K562 (cell line): ENCODE data around the gene LZTR1. TPM values are rescaled to one million over a fixed set of nuclear protein-coding genes. Genes with fewer than 3 reads are reported as not detected.

Source experiments
- CUX1 ChIP-seq: fragments of 200-800 bp; sonication (Bioruptor generic); IDR thresholded peaks from 2 replicates; pipeline ENCODE4 v1.6.1; 2016; ENCODE audit warnings: missing genetic modification characterization, missing compliant biosample characterization
- HDGF ChIP-seq: fragments of 450-650 bp; IDR thresholded peaks from 2 replicates; pipeline ENCODE4 v1.6.1; 2016
- NFYB ChIP-seq: IDR thresholded peaks from 2 replicates; pipeline ENCODE4 v1.6.1; 2011; ENCODE audit warnings: mild to moderate bottlenecking, moderate library complexity; ENCODE audit not compliant: insufficient read length; ENCODE audit errors: extremely low read depth
- NR1H2 ChIP-seq: sonication (generic); formaldehyde crosslinking; IDR thresholded peaks from 2 replicates; pipeline ENCODE4 v1.4.0; 2020; ENCODE audit warnings: mild to moderate bottlenecking, missing genetic modification reagents
- PBX2 ChIP-seq, 2 experiments: IDR thresholded peaks in 1 of 2; conservative IDR thresholded peaks in 1 of 2; 2 replicates each; pipeline ENCODE4 v1.6.1; 2016; ENCODE audit warnings: low read depth in 2 of 2, mild to moderate bottlenecking in 1 of 2, missing compliant biosample characterization in 1 of 2, missing genetic modification characterization in 1 of 2, moderate library complexity in 1 of 2
- U2AF1 ChIP-seq: fragments of 200-400 bp; formaldehyde crosslinking; optimal IDR thresholded peaks from 2 replicates; pipeline ENCODE3; 2017; ENCODE audit warnings: mild to moderate bottlenecking, low read depth, low read length, moderate library complexity
- YBX1 ChIP-seq: fragments of 450-650 bp; IDR thresholded peaks from 2 replicates; pipeline ENCODE4 v1.7.1; 2016; ENCODE audit warnings: mild to moderate bottlenecking
- ZBTB17 ChIP-seq: fragments of 450-650 bp; formaldehyde crosslinking; IDR thresholded peaks from 2 replicates; pipeline ENCODE4 v1.4.0; 2020; ENCODE audit warnings: mild to moderate bottlenecking
- ZBTB49 ChIP-seq: sonication (generic); formaldehyde crosslinking; IDR thresholded peaks from 2 replicates; pipeline ENCODE4 v1.8.0; 2022; ENCODE audit warnings: missing genetic modification reagents, mild to moderate bottlenecking, borderline replicate concordance
- ZNF740 ChIP-seq, 3 experiments: fragments of 200-800 bp in 1 of 3; sonication (Bioruptor generic) in 1 of 3; sonication (generic) in 1 of 3; formaldehyde crosslinking in 1 of 3; IDR thresholded peaks; 2 replicates each; pipeline versions ENCODE4 v1.6.1 to v1.8.0; 2016 to 2022; ENCODE audit warnings: mild to moderate bottlenecking in 2 of 3, missing compliant biosample characterization in 2 of 3, missing genetic modification characterization in 2 of 3, missing genetic modification reagents in 1 of 3
- polyA plus RNA-seq, 8 experiments: library from polyadenylated mRNA; depleted of rRNA in 4 of 8; stranded (reverse) in 5 of 8; unstranded in 3 of 8; fragments of >200 nt; fragmentation: Nextera tagmentation in 2 of 8; fragmentation: Illumina TruSeq in 1 of 8; extraction: Ambion mirVana in 2 of 8; extraction: Trizol in 1 of 8; gene quantifications; 2 replicates each; pipeline versions ENCODE4 v1.2.1 to v1.2.3, GENCODE V29; 2011 to 2014; ENCODE audit warnings: inconsistent platforms in 1 of 8, missing spikeins in 1 of 8
- total RNA-seq, 7 experiments: library from RNA; depleted of rRNA in 6 of 7; stranded (reverse); fragments of >200 nt in 6 of 7; fragmentation: Illumina TruSeq in 2 of 7; extraction: Trizol in 2 of 7; gene quantifications; 2 replicates each; pipeline versions ENCODE4 v1.2.1 to v1.2.3, GENCODE V29; 2011 to 2021; ENCODE audit warnings: low replicate concordance in 1 of 7

Gene LZTR1
- total and polyA plus RNA-seq, 9 of the 15 experiments (the other 6 are each of a cell fraction or from before 2014, with no cell fraction given) = 2.2 to 135 (median 63.0) TPM

GRCh38 chr22:20943104-20943933, 38.8 kb upstream of the LZTR1 start (continued):
- 0 out of 2 replicates have a peak, but pooled peaks have one; percentile 71 for TF ChIP-seq YBX1
- no peak for TF ChIP-seq CUX1 (CRISPR knock-in tag)
- no peak for TF ChIP-seq ZBTB49
- no peak for TF ChIP-seq ZNF740 (CRISPR knock-in tag; IDR thresholded peaks at IDR 0.05)
- no peak for TF ChIP-seq ZNF740 (tag; IDR thresholded peaks at IDR 0.05)
- TF ChIP-seq U2AF1 = no peak
- TF ChIP-seq NFYB = no peak
- TF ChIP-seq HDGF = no peak
- no peak for TF ChIP-seq ZBTB17 (CRISPR knock-in tag)
- no peak for TF ChIP-seq NR1H2 (CRISPR knock-in tag)
- no peak for TF ChIP-seq PBX2 (CRISPR knock-in tag; IDR thresholded peaks at IDR 0.05; ENCODE audit: low read depth)
- TF ChIP-seq PBX2 (tag; conservative IDR thresholded peaks at IDR 0.05; ENCODE audit: low read depth) = no peak
